Measurements from ENCODE around the gene DYNC1LI1. TPM values are rescaled to one million over a fixed set of nuclear protein-coding genes. Genes with fewer than 3 reads are reported as not detected.

DYNC1LI1 gene
- total RNA-seq, 4 donors from 2014 or later = 60.4 to 64.3 (median 62.8) TPM

DNA sequence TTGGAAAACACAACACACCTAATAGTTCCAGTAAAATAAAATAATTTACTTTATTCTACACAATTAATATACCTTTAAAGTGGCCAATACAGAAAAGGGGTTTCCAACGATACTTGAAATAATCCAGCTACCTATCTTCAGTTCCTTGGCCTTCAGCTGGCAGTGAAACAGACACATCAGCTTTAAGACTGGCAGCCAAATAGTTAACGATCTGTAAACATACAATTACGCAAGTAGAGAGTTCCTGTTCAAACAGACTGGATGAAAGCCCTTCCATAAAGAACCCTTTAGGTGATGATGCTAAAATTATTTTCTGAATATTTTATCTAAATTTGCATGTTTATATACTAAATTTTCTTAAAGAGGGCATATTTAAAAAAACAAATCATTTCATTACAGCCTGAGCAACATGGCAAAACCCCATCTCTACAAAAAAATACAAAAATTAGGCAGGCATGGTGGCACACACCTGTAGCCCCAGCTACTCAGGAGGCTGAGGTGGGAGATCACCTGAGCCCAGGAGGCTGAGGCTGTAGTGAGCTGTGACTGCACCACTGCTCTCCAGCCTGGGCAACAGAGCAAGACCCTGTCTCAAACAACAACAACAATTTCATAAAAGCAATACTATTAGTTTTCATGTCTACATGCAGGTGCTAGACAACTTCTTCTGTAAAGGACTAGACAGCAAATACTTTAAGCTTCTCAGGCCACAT, 12.9 kb downstream of the DYNC1LI1 start:
- no peak for TF ChIP-seq POLR2A (IDR thresholded peaks at IDR 0.05)
- TF ChIP-seq, protein P1, sequence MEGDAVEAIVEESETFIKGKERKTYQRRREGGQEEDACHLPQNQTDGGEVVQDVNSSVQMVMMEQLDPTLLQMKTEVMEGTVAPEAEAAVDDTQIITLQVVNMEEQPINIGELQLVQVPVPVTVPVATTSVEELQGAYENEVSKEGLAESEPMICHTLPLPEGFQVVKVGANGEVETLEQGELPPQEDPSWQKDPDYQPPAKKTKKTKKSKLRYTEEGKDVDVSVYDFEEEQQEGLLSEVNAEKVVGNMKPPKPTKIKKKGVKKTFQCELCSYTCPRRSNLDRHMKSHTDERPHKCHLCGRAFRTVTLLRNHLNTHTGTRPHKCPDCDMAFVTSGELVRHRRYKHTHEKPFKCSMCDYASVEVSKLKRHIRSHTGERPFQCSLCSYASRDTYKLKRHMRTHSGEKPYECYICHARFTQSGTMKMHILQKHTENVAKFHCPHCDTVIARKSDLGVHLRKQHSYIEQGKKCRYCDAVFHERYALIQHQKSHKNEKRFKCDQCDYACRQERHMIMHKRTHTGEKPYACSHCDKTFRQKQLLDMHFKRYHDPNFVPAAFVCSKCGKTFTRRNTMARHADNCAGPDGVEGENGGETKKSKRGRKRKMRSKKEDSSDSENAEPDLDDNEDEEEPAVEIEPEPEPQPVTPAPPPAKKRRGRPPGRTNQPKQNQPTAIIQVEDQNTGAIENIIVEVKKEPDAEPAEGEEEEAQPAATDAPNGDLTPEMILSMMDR (IDR thresholded peaks at IDR 0.05) = no peak
- 48 to 50% methylated on average over 3 of the region's 3 CpGs for WGBS, 2 donors
- no peak for DNase-seq (ENCODE audit: low spot score in 2 of 2)
- no peak overlapping the region for H3K4me3 ChIP-seq (ENCODE audit: low read depth, poor library complexity, severe bottlenecking)
- intact Hi-C loops (cut with DNase I; ENCODE audit: low total_unique reads) = no loop called here

DNA sequence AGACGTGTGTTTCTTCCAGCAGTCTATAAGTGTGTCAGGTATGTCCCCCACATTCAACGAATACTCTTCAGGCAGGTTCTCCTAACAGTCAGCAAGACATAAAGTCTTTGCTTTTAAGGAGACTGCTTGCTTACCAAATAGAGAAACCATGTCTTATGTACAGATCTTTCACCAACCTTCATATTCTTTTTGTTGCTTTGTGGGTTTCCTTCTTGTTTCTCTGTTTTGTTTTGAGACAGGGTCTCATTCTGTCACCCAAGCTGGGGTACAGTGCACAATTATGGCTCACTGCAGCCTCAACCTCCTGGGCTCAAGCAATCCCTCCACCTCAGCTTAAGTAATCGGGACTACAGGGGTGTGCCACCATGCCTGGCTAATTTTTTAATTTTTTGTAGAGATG, 14.3 kb downstream of the DYNC1LI1 start:
- intact Hi-C loops (cut with DNase I; ENCODE audit: low total_unique reads) = no loop called here
- H3K4me3 ChIP-seq (ENCODE audit: low read depth, poor library complexity, severe bottlenecking) = no peak overlapping the region
- TF ChIP-seq, protein P1 (IDR thresholded peaks at IDR 0.05) = no peak
- no peak for TF ChIP-seq POLR2A (IDR thresholded peaks at IDR 0.05)
- DNase-seq (ENCODE audit: low spot score in 2 of 2) = no peak
- WGBS, 2 donors = 89 to 92% methylated on average over 3 of the region's 3 CpGs

DNA sequence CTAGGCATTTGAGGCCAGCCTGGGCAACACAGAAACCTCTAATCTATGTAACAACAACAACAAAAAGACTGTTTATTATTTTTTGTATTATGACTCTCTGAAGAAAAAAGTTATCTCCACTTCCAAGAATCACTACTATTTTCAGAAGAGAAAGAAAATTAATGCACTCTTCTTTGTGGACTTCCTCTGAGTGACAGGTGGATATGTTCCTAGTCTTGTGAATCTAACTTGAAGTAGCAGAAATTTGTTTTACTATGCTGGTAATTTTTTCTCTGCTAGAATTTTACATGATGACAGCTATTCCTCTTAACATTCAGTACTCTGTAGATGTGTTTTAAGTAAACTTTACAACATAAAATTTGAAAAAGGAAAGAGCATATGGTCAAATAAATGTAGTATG, 16.7 kb downstream of the DYNC1LI1 start:
- no peak for DNase-seq (ENCODE audit: low spot score in 2 of 2)
- intact Hi-C loops (cut with DNase I; ENCODE audit: low total_unique reads) = no loop called here

DNA sequence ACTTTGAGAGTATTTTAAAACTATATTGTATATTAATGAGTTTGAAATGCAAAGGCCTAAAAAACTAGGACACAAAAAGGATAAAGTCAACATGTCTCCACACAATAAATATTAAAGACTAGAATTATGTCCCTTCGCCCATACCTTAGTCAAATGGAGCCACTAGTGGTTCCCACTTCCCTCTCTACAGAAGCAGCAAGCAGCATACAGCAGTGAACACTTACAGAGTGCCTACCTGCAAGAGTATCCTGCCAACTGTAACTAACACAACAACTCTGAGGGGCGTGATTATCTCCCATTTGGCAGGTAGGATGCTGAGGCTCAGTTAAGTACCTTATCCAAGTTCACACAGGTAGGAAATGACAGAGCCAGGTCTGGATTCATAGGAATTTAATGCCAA, 17.2 kb downstream of the DYNC1LI1 start:
- 78 to 80% methylated on average over 2 of the region's 2 CpGs for WGBS, 2 donors
- DNase-seq (ENCODE audit: low spot score in 2 of 2) = no peak
- TF ChIP-seq, protein P1 (IDR thresholded peaks at IDR 0.05) = no peak
- no peak for TF ChIP-seq POLR2A (IDR thresholded peaks at IDR 0.05)
- H3K4me3 ChIP-seq (ENCODE audit: low read depth, poor library complexity, severe bottlenecking) = no peak overlapping the region
- intact Hi-C loops (cut with DNase I; ENCODE audit: low total_unique reads) = no loop called here

More for the DNA sequence above, 16.7 kb downstream of the DYNC1LI1 start:
- no peak overlapping the region for H3K4me3 ChIP-seq (ENCODE audit: low read depth, poor library complexity, severe bottlenecking)
- TF ChIP-seq POLR2A (IDR thresholded peaks at IDR 0.05) = no peak
- TF ChIP-seq, protein P1 (IDR thresholded peaks at IDR 0.05) = no peak

DNA sequence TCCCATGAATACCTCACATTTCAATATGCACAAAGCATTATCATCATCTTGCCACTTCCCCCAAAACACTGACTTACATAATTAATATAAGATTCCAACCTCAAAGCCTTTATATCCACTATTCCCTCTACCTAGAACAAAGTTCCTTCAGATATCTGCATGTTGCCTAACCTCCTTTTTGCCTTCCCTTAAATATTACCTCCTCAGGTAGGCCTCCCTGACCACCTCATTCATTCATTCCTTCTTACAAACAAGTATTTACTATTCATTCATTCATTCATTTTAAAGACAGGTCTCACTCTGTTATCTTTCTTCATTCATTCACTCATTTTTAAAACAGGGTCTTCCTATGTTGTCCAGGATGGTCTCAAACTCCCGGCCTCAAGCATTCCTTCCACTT, 18.6 kb downstream of the DYNC1LI1 start:
- WGBS, 2 donors = 93% methylated on average over 1 of the region's 1 CpG
- H3K4me3 ChIP-seq (ENCODE audit: low read depth, poor library complexity, severe bottlenecking) = no peak overlapping the region
- no peak for TF ChIP-seq POLR2A (IDR thresholded peaks at IDR 0.05)
- TF ChIP-seq, protein P1 (IDR thresholded peaks at IDR 0.05) = no peak
- intact Hi-C loops (cut with DNase I; ENCODE audit: low total_unique reads) = no loop called here
- no peak for DNase-seq (ENCODE audit: low spot score in 2 of 2)

DNA sequence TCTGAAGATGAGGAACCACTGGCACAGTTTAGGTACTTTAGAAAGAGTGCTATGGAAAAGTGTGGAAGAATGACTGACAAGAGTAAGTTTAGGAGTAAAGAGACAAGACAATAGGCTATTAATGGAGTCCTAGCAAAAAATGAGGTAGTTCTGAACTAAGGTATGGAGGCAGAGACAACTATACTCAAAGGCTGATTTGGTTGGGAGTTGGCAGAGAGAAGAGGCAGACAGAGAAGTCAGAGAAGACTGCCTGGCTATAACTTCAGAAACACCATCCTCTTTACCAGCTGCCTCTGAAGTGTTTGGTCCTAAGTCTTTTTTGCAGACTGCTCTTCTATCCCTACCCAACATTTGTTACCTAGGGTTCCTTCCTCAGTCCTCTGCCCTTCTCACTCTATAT, 19.2 kb downstream of the DYNC1LI1 start:
- H3K4me3 ChIP-seq (ENCODE audit: low read depth, poor library complexity, severe bottlenecking) = no peak overlapping the region
- DNase-seq (ENCODE audit: low spot score in 2 of 2) = no peak
- TF ChIP-seq, protein P1 (IDR thresholded peaks at IDR 0.05) = no peak
- TF ChIP-seq POLR2A (IDR thresholded peaks at IDR 0.05) = no peak
- intact Hi-C loops (cut with DNase I; ENCODE audit: low total_unique reads) = no loop called here

All from lower leg skin (tissue), 4 donors.